Type B pancreatic cell (in vitro differentiated cells): ENCODE measurements around the gene OSBPL5. TPM values are rescaled to one million over a fixed set of nuclear protein-coding genes. Genes with fewer than 3 reads are reported as not detected.

Experiments
- DNase-seq: peaks from one replicate; pipeline ENCODE4 v3.0.0; 2021; ENCODE audit warnings: mixed read lengths; ENCODE audit not compliant: unreplicated experiment; ENCODE audit errors: extremely low spot score
- H3K27ac Mint-ChIP-seq: 2 replicates; pipeline ENCODE4 v1.8.0; 2021; ENCODE audit warnings: mild to moderate bottlenecking, mixed read lengths
- H3K27me3 Mint-ChIP-seq: 2 replicates; pipeline ENCODE4 v1.8.0; 2021; ENCODE audit warnings: mixed read lengths
- H3K36me3 Mint-ChIP-seq: 2 replicates; pipeline ENCODE4 v1.8.0; 2021; ENCODE audit warnings: mixed read lengths
- H3K4me1 Mint-ChIP-seq: one replicate; pipeline ENCODE4 v1.8.0; 2021; ENCODE audit warnings: mixed read lengths; ENCODE audit not compliant: unreplicated experiment
- H3K4me3 Mint-ChIP-seq: 2 replicates; pipeline ENCODE4 v1.8.0; 2021; ENCODE audit warnings: mild to moderate bottlenecking, mixed read lengths
- H3K9me3 Mint-ChIP-seq: 2 replicates; pipeline ENCODE4 v1.8.0; 2021; ENCODE audit warnings: mixed read lengths
- total RNA-seq: library from RNA; stranded (reverse); gene quantifications from 2 replicates; pipeline ENCODE4 v1.2.1, GENCODE V29; 2021; ENCODE audit warnings: low replicate concordance
- TF ChIP-seq, protein P1 (sequence below): fragments of 200-600 bp; sonication (generic); conservative IDR thresholded peaks from 2 replicates; pipeline ENCODE4 v1.5.0; 2021; ENCODE audit warnings: antibody characterized with exemption, mild to moderate bottlenecking

Gene OSBPL5
- total RNA-seq, 1 donor from 2014 or later: 33.1 TPM

DNA sequence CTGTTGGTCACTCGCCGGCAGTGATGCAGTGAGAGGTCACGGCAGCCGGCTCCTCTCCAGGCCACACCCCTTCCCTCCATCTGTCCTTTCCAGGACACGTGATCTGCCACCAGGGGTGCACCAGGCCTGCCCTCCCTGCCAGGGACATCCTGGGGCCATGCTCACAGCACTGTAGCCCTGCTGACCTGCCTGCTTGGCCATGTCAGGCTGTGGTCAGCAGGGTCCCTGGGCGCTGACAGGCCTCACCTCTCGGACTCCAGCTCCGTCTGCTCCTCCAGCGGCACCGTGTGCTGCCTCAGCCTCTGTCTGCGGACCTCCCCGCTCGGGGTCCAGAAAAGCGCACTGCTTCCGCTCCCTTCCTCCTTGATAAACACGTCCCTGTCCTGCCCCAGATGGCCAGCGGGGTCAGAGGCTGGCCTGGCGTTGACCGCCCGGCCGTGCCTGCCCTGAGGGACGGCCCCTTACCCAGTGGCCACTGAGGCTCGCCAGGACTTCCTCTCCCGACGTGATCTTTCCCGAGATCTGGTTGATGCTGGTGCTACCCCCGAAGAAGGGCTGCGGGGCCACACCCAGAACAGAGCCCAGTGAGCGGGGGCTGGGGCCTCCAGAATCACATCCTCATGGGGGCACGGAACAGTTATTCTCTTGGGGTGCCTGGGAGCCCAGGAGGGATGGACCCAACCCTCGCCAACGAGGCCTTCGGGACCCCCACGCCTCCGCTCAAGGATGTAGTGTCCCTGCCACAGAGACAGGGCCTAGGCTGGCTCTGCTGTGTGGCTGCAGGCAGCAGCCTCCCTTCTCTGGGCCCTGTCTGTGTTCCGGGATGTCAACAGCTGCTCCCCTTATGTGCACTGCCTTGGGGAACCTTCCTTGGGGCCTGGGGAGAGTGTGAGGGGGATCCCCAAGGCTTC is 71.6 kb downstream of the OSBPL5 start:
- TF ChIP-seq, protein P1, sequence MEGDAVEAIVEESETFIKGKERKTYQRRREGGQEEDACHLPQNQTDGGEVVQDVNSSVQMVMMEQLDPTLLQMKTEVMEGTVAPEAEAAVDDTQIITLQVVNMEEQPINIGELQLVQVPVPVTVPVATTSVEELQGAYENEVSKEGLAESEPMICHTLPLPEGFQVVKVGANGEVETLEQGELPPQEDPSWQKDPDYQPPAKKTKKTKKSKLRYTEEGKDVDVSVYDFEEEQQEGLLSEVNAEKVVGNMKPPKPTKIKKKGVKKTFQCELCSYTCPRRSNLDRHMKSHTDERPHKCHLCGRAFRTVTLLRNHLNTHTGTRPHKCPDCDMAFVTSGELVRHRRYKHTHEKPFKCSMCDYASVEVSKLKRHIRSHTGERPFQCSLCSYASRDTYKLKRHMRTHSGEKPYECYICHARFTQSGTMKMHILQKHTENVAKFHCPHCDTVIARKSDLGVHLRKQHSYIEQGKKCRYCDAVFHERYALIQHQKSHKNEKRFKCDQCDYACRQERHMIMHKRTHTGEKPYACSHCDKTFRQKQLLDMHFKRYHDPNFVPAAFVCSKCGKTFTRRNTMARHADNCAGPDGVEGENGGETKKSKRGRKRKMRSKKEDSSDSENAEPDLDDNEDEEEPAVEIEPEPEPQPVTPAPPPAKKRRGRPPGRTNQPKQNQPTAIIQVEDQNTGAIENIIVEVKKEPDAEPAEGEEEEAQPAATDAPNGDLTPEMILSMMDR: no peak
- Mint-ChIP-seq H3K4me1 (peaks cover 4% of the 10 kb centered on the region), H3K36me3 (peaks cover 12% of the 10 kb centered on the region), H3K27ac (no peak overlapping the region), H3K4me3 (no peak overlapping the region), H3K9me3 (no peaks in the 10 kb centered on the region), H3K27me3 (no peaks in the 10 kb centered on the region)
- no peak for DNase-seq

DNA sequence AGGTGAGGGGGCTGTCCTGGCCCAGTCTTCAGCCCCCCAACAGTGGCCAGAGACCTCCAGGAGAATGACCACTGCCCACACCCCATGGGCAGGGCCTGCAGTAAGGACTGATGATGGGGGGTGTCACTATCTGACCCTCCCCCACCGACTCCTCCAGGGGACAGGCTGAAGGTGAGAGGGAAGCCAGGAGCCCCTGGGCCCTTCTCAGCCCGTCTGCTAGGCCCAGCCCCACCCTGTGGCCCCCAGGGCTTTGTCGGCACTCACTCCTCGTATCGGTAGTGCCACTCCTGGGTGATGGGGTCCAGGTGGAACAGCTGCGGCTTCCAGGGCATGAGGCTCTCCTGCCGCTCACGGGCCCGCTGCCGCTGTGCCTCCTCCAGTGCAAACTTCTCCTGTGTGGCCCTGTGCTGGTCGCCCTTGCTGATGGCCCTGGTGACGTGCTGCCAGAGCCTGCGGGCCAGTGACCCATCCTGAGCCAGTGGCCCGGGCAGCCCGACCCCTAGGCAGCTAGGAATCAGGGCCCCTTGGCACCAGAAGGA is 72.4 kb downstream of the OSBPL5 start:
- Mint-ChIP-seq H3K9me3 (no peaks in the 10 kb centered on the region), H3K4me1 (peaks cover 4% of the 10 kb centered on the region), H3K36me3 (peaks cover 8% of the 10 kb centered on the region), H3K4me3 (no peak overlapping the region), H3K27me3 (no peaks in the 10 kb centered on the region), H3K27ac (no peak overlapping the region)
- peak; percentile 53 for DNase-seq
- TF ChIP-seq, protein P1: no peak

DNA sequence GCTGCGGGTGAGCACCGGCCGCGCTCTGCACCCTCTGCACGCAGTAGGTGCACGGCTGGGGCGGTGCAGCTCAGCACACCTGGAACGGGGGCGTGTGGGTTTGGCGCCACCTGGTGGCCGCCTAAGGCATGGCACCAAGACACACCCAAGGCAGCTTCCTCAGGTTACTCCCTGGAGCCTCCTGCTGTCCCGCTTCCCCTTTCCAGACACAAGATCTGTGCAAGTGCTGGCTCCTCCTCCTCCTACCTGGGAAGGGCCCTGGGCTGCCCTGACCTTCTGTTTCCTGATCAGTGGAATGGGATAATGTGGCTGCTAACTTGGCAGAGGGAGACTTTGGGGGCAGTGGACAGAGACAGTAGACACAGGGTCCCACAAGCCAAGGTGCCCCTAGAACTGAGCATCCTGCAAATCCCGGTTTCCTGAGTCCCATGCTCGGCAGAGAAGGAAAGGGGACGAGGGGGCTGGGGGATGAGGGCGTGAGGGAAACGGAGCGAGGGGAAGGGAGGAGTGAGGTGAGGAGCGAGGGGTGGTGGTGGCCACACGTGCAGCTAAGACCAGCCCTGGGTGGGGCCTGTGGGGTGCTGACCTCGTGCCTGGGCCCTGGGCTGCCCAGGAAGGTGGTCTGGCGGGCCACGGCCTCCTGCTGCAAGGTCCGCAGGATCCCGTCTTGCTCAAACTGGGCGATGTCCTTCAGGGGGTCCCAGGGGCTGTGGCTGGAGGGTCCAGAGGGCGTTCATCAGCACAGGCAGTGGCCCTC is 73.1 kb downstream of the OSBPL5 start:
- DNase-seq: peak; percentile 79
- TF ChIP-seq, protein P1: peak; percentile 100

DNA sequence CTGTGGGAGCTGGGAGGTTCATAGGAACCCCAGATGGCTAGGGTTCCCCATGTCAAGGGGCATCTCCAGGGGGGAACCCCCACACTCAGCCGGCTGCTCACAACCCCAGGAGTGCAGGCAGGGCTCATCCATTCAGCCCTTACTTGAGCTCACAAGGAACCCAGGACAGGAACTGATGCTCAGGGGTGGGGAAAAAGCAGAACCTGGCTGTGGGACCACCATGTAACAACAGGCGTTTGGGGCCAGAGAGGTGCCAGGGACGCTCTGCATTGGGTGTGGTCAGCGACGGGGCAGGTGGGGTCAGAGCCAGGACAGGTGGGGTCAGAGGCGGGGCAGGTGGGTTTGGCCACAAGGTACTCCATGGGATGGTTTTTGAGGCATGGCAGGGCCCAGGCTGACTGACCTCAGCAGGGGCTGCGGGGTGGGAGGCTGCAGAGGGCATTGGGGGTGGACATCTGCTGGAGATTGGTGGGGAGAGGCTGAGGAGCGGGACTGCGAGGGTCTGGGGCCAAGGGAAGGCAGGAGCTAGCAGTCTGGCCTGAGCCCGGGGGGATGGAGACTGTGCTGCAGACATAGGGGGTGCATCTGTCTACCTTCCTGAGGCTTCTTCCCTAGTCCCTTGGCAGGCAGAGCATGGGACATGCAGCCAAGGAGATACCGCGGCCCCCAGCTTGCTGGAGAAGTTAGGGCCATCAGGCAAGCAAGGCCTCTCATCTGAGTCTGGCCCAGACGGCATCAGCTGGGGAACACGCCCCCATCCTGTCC is 73.8 kb downstream of the OSBPL5 start:
- Mint-ChIP-seq H3K9me3 (no peaks in the 10 kb centered on the region), H3K27me3 (no peaks in the 10 kb centered on the region), H3K4me1 (peaks cover 4% of the 10 kb centered on the region), H3K27ac (no peak overlapping the region), H3K4me3 (no peak overlapping the region), H3K36me3 (no peaks in the 10 kb centered on the region)
- TF ChIP-seq, protein P1: no peak
- DNase-seq: no peak

More for the DNA sequence above, 73.1 kb downstream of the OSBPL5 start:
- no peaks in the 10 kb centered on the region for H3K27me3 Mint-ChIP-seq
- H3K27ac Mint-ChIP-seq: no peak overlapping the region
- H3K4me1 Mint-ChIP-seq: peaks cover 4% of the 10 kb centered on the region
- H3K36me3 Mint-ChIP-seq: peaks cover 4% of the 10 kb centered on the region
- no peaks in the 10 kb centered on the region for H3K9me3 Mint-ChIP-seq
- no peak overlapping the region for H3K4me3 Mint-ChIP-seq
